GM12878 (cell line): ENCODE data around the gene RNF43. TPM values are rescaled to one million over a fixed set of nuclear protein-coding genes. Genes with fewer than 3 reads are reported as not detected.

Experiments used
- ATAC-seq: fragments of 200-7000 bp; cut with Tn5 transposase; 3 replicates; pipeline ENCODE4 v1.9.1; 2020; ENCODE audit warnings: mild to moderate bottlenecking, moderate library complexity
- BruUV-seq: library from RNA; stranded (reverse); fragments of 400-500 nt; replicated peaks from 2 replicates; lab custom pipeline; 2021; lab: Mats Ljungman, UMichigan
- CTCF ChIA-PET: fragments of 300-600 bp; sonication (Branson Sonifier 250); formaldehyde crosslinking; extraction: SDS; loops from one replicate; lab custom pipeline; 2021; ENCODE audit warnings: inconsistent platforms; lab: Yijun Ruan, JAX
- POLR2A ChIA-PET: fragments of 350-600 bp; formaldehyde crosslinking; extraction: SDS; loops from one replicate; lab custom pipeline; 2021; ENCODE audit warnings: inconsistent platforms; lab: Charles Lee
- RAD21 ChIA-PET: fragments of 300-600 bp; sonication (Branson Sonifier 250); formaldehyde crosslinking; loops from one replicate; lab custom pipeline; 2023; ENCODE audit warnings: antibody characterized with exemption; ENCODE audit not compliant: unreplicated experiment; lab: Charles Lee
- SMC1A ChIA-PET: fragments of 300-600 bp; sonication (Branson Sonifier 250); formaldehyde crosslinking; loops from one replicate; lab custom pipeline; 2023; ENCODE audit not compliant: unreplicated experiment, uncharacterized antibody; lab: Charles Lee
- DNase-seq: peaks from one replicate; pipeline ENCODE4 v3.0.0-alpha.2; 2011; ENCODE audit warnings: low read depth, low spot score
- FAIRE-seq: peaks from 3 replicates; lab custom pipeline; 2011; peaks lifted over from hg19 to GRCh38; lab: Jason Lieb, UNC
- H2AFZ ChIP-seq: 2 replicates; pipeline ENCODE4 v1.6.0; 2011; ENCODE audit warnings: low read depth, low read length, control low read depth; ENCODE audit not compliant: control insufficient read depth
- H3K27ac ChIP-seq: 2 replicates; pipeline ENCODE4 v1.5.1; 2011; ENCODE audit warnings: control low read depth; ENCODE audit not compliant: control insufficient read depth, insufficient read depth
- H3K27me3 ChIP-seq, 2 experiments: replicated peaks in 1 of 2; 2 replicates each; pipeline versions ENCODE4 v1.6.0 to v1.6.1; 2011; ENCODE audit warnings: low read length in 1 of 2; ENCODE audit not compliant: control insufficient read depth in 2 of 2, insufficient read depth in 2 of 2
- H3K36me3 ChIP-seq, 2 experiments: 2 replicates each; pipeline ENCODE4 v1.5.1; 2011; ENCODE audit warnings: low read length in 1 of 2; ENCODE audit not compliant: control insufficient read depth in 2 of 2, insufficient read depth in 2 of 2
- H3K4me1 ChIP-seq: 2 replicates; pipeline ENCODE4 v1.6.1; 2011; ENCODE audit warnings: mild to moderate bottlenecking, low read length, moderate library complexity, mixed read lengths; ENCODE audit not compliant: control insufficient read depth, insufficient read depth
- H3K4me2 ChIP-seq: 2 replicates; pipeline ENCODE4 v1.6.0; 2011; ENCODE audit warnings: control low read depth; ENCODE audit not compliant: control insufficient read depth, insufficient read depth
- H3K4me3 ChIP-seq: fragments of 200-600 bp; sonication (generic); 2 replicates; pipeline ENCODE4 v1.5.1; 2016
- H3K79me2 ChIP-seq: 2 replicates; pipeline ENCODE4 v1.6.0; 2011; ENCODE audit warnings: low read length; ENCODE audit not compliant: control insufficient read depth, insufficient read depth
- H3K9ac ChIP-seq: 2 replicates; pipeline ENCODE4 v1.8.0; 2011; ENCODE audit warnings: low read length, control low read depth, mixed read lengths; ENCODE audit not compliant: control insufficient read depth, insufficient read depth
- H3K9me3 ChIP-seq: replicated peaks from 3 replicates; pipeline ENCODE4 v1.5.1; 2011; ENCODE audit warnings: mild to moderate bottlenecking, low read length; ENCODE audit not compliant: control insufficient read depth, insufficient read depth
- H4K20me1 ChIP-seq: 2 replicates; pipeline ENCODE4 v1.6.0; 2011; ENCODE audit not compliant: control insufficient read depth, insufficient read depth
- CHD1 ChIP-seq: IDR thresholded peaks from 2 replicates; pipeline ENCODE4 v1.6.1; 2012; ENCODE audit warnings: low read depth, low read length, improper control_type of control experiment
- IRF4 ChIP-seq: IDR thresholded peaks from 2 replicates; pipeline ENCODE4 v1.6.1; 2011; ENCODE audit warnings: low read depth, low read length
- NR2C1 ChIP-seq: fragments of 450-650 bp; IDR thresholded peaks from 2 replicates; pipeline ENCODE4 v1.6.1; 2017; ENCODE audit warnings: antibody characterized with exemption, mild to moderate bottlenecking, moderate library complexity
- PML ChIP-seq: IDR thresholded peaks from 2 replicates; pipeline ENCODE4 v1.6.1; 2012; ENCODE audit warnings: low read length, inconsistent platforms
- SIN3A ChIP-seq: IDR thresholded peaks from 2 replicates; pipeline ENCODE4 v1.6.1; 2012; ENCODE audit warnings: low read depth, low read length, improper control_type of control experiment
- TCF12 ChIP-seq: IDR thresholded peaks from 2 replicates; pipeline ENCODE4 v1.6.1; 2011; ENCODE audit warnings: low read depth, mild to moderate bottlenecking, low read length
- WGBS: methylation state at CpG from one replicate; pipeline ENCODE4 v1.1.6; 2016; ENCODE audit warnings: low lambda C conversion rate; ENCODE audit not compliant: insufficient replicate concordance, insufficient coverage; ENCODE audit errors: missing lambda C conversion rate; 5-methylcytosine and 5-hydroxymethylcytosine counted together
- in situ Hi-C: fragments of 300-500 bp; cut with MboI; formaldehyde crosslinking; loops from 9 replicates; pipeline ENCODE4 v1.14.3; 2018; ENCODE audit warnings: mixed read lengths
- intact Hi-C: fragments of 100-400 bp; cut with micrococcal nuclease; formaldehyde crosslinking; loops from one replicate; pipeline ENCODE4 v1.14.2; 2022; ENCODE audit not compliant: unreplicated experiment
- polyA plus RNA-seq, 11 experiments: library from polyadenylated mRNA; depleted of rRNA in 4 of 11; unstranded in 6 of 11; stranded (reverse) in 5 of 11; fragments of >200 nt; fragmentation: Nextera tagmentation in 4 of 11; fragmentation: Illumina TruSeq in 1 of 11; extraction: Ambion mirVana in 4 of 11; extraction: Trizol in 1 of 11; gene quantifications; 1 replicate in 1 of 11; 2 replicates in 10 of 11; pipeline versions ENCODE4 v1.2.1 to v1.2.3, GENCODE V29; 2011 to 2016; ENCODE audit warnings: inconsistent platforms in 2 of 11, missing spikeins in 2 of 11, low read depth in 1 of 11
- total RNA-seq, 4 experiments: library from RNA; depleted of rRNA in 3 of 4; stranded (reverse); fragments of >200 nt in 3 of 4; fragmentation: Illumina TruSeq in 1 of 4; extraction: Trizol in 1 of 4; gene quantifications; 2 replicates each; pipeline versions ENCODE4 v1.2.1 to v1.2.3, GENCODE V29; 2013 to 2021
- TF ChIP-seq, protein P1 (sequence below): IDR thresholded peaks from 2 replicates; pipeline ENCODE4 v1.6.1; 2011; ENCODE audit warnings: borderline replicate concordance, low read depth, mild to moderate bottlenecking, moderate library complexity, low read length; ENCODE audit not compliant: insufficient read depth, poor library complexity, severe bottlenecking
- TF ChIP-seq, protein P2 (sequence below): fragments of 450-650 bp; conservative IDR thresholded peaks from 2 replicates; pipeline ENCODE4 v1.6.1; 2017; ENCODE audit warnings: mild to moderate bottlenecking, moderate library complexity
- TF ChIP-seq, protein P3 (sequence below): fragments of 150-350 bp; IDR thresholded peaks from 2 replicates; pipeline ENCODE4 v1.6.1; 2014; ENCODE audit warnings: mild to moderate bottlenecking, low read depth, low read length

The RNF43 gene
- total and polyA plus RNA-seq, 10 of the 15 experiments (the other 5 are each of a cell fraction or from before 2014, with no cell fraction given), result 1.2 to 16.7 (median 5.5) TPM

DNA sequence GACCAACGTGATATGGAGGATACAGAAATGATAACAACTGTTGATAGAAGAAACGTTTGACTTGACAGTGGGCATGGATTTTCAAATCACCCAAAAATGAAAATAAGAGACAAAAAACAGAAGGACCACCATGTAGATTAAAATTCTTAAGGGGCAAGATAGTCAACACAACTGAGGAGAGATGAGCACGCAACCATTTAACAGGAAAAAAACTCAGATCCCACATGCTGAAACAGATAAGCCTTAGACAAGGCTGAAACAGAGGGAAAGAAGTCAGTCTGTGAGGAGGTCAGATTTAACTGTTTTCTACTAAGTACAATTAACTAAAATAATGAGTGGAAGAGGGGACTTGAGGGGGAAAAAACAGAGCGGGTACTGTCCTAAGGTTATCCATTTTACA lies 21.2 kb downstream of the RNF43 start:
- WGBS, result 30% methylated on average over 4 of the region's 4 CpGs
- H3K27ac ChIP-seq, result no peak overlapping the region
- H4K20me1 ChIP-seq, result no peaks in the 10 kb centered on the region
- in situ Hi-C loops, result no loop called here
- H2AFZ ChIP-seq, result no peak overlapping the region
- POLR2A ChIA-PET, result interaction anchor here (0.7 to 1.7 kb wide), 5 partner anchors 12 to 40 kb away, joined by 3 to 5 read pairs (median 3); no protein-coding TSS in a partner anchor
- H3K9me3 ChIP-seq, result no peaks in the 10 kb centered on the region
- BruUV-seq, result no TSS peak
- no peak overlapping the region for H3K9ac ChIP-seq
- H3K27me3 ChIP-seq, result no peaks in the 10 kb centered on the region
- no peaks in the 10 kb centered on the region for H3K4me1 ChIP-seq
- SMC1A ChIA-PET, result interaction anchor here (0.6 to 3.9 kb wide), 4 partner anchors 13 to 27 kb away, joined by 3 to 30 read pairs (median 9); no protein-coding TSS in a partner anchor
- DNase-seq (no peak), ATAC-seq (no peak), FAIRE-seq (no peak)
- RAD21 ChIA-PET, result interaction anchor here (0.9 to 1.4 kb wide), 3 partner anchors 14 to 79 kb away, joined by 3 to 4 read pairs (median 3); no protein-coding TSS in a partner anchor
- H3K4me3 ChIP-seq, result no peak overlapping the region
- peaks cover 1% of the 10 kb centered on the region for H3K79me2 ChIP-seq
- CTCF ChIA-PET, result interaction anchor here (1.1 to 1.4 kb wide), 3 partner anchors 9 to 30 kb away, joined by 3 to 4 read pairs (median 3); no protein-coding TSS in a partner anchor
- intact Hi-C loops, result no loop called here
- H3K4me2 ChIP-seq, result no peak overlapping the region
- H3K36me3 ChIP-seq, result no peaks in the 10 kb centered on the region
- TF ChIP-seq, protein P1, sequence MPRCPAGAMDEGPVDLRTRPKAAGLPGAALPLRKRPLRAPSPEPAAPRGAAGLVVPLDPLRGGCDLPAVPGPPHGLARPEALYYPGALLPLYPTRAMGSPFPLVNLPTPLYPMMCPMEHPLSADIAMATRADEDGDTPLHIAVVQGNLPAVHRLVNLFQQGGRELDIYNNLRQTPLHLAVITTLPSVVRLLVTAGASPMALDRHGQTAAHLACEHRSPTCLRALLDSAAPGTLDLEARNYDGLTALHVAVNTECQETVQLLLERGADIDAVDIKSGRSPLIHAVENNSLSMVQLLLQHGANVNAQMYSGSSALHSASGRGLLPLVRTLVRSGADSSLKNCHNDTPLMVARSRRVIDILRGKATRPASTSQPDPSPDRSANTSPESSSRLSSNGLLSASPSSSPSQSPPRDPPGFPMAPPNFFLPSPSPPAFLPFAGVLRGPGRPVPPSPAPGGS, result no peak
- TF ChIP-seq, protein P2, sequence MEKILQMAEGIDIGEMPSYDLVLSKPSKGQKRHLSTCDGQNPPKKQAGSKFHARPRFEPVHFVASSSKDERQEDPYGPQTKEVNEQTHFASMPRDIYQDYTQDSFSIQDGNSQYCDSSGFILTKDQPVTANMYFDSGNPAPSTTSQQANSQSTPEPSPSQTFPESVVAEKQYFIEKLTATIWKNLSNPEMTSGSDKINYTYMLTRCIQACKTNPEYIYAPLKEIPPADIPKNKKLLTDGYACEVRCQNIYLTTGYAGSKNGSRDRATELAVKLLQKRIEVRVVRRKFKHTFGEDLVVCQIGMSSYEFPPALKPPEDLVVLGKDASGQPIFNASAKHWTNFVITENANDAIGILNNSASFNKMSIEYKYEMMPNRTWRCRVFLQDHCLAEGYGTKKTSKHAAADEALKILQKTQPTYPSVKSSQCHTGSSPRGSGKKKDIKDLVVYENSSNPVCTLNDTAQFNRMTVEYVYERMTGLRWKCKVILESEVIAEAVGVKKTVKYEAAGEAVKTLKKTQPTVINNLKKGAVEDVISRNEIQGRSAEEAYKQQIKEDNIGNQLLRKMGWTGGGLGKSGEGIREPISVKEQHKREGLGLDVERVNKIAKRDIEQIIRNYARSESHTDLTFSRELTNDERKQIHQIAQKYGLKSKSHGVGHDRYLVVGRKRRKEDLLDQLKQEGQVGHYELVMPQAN, result no peak
- no peak for TF ChIP-seq TCF12
- TF ChIP-seq CHD1, result no peak
- no peak for TF ChIP-seq IRF4
- TF ChIP-seq NR2C1, result no peak
- TF ChIP-seq, protein P3, sequence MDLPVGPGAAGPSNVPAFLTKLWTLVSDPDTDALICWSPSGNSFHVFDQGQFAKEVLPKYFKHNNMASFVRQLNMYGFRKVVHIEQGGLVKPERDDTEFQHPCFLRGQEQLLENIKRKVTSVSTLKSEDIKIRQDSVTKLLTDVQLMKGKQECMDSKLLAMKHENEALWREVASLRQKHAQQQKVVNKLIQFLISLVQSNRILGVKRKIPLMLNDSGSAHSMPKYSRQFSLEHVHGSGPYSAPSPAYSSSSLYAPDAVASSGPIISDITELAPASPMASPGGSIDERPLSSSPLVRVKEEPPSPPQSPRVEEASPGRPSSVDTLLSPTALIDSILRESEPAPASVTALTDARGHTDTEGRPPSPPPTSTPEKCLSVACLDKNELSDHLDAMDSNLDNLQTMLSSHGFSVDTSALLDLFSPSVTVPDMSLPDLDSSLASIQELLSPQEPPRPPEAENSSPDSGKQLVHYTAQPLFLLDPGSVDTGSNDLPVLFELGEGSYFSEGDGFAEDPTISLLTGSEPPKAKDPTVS, result no peak
- TF ChIP-seq PML, result no peak
- no peak for TF ChIP-seq SIN3A
